Mesothelial cell of epicardium (in vitro differentiated cells): Measurements from ENCODE around the gene PTPRN2. TPM values are rescaled to one million over a fixed set of nuclear protein-coding genes. Genes with fewer than 3 reads are reported as not detected.

ENCODE experiments used
- DNase-seq, 2 experiments: peaks; one replicate each; pipeline ENCODE4 v3.0.0; 2021; ENCODE audit warnings: low spot score in 2 of 2; ENCODE audit not compliant: unreplicated experiment in 2 of 2
- H3K27ac Mint-ChIP-seq: 2 replicates; pipeline ENCODE4 v1.8.0; 2021; ENCODE audit warnings: mixed read lengths
- H3K27me3 Mint-ChIP-seq: 2 replicates; pipeline ENCODE4 v1.8.0; 2021; ENCODE audit warnings: low read depth, mixed read lengths
- H3K36me3 Mint-ChIP-seq: 2 replicates; pipeline ENCODE4 v1.8.0; 2021; ENCODE audit warnings: mixed read lengths
- H3K4me1 Mint-ChIP-seq: 2 replicates; pipeline ENCODE4 v1.8.0; 2021; ENCODE audit warnings: mixed read lengths
- H3K4me3 Mint-ChIP-seq: 2 replicates; pipeline ENCODE4 v1.8.0; 2021; ENCODE audit warnings: mild to moderate bottlenecking, moderate library complexity, mixed read lengths
- H3K9me3 Mint-ChIP-seq: 2 replicates; pipeline ENCODE4 v1.8.0; 2021; ENCODE audit warnings: mixed read lengths
- CTCF ChIP-seq: fragments of 200-600 bp; sonication (generic); IDR thresholded peaks from one replicate; pipeline ENCODE4 v1.5.0; 2021; ENCODE audit warnings: antibody characterized with exemption; ENCODE audit not compliant: unreplicated experiment
- total RNA-seq: library from RNA; stranded (reverse); gene quantifications from 3 replicates; pipeline ENCODE4 v1.2.1, GENCODE V29; 2021

The PTPRN2 gene
- total RNA-seq, 1 donor from 2014 or later = 2.2 TPM

- Mint-ChIP-seq H3K9me3 (peaks cover 6% of the 10 kb centered on the region), H3K27ac (no peak overlapping the region), H3K27me3 (peaks cover 20% of the 10 kb centered on the region), H3K4me3 (no peak overlapping the region), H3K36me3 (no peaks in the 10 kb centered on the region), H3K4me1 (peaks cover 3% of the 10 kb centered on the region)
- no peak for DNase-seq
- TF ChIP-seq CTCF = no peak
These were observed 117.3 kb downstream of the PTPRN2 start for GRCh38 chr7:158470336-158470735.

GRCh38 chr7:158469396-158470051 lies 118.1 kb downstream of the PTPRN2 start:
- Mint-ChIP-seq H3K9me3 (peaks cover 12% of the 10 kb centered on the region), H3K4me3 (no peak overlapping the region), H3K36me3 (no peaks in the 10 kb centered on the region), H3K4me1 (peaks cover 3% of the 10 kb centered on the region), H3K27ac (no peak overlapping the region), H3K27me3 (peaks cover 20% of the 10 kb centered on the region)
- DNase-seq = no peak
- TF ChIP-seq CTCF = no peak

GRCh38 chr7:158468700-158469296 lies 118.8 kb downstream of the PTPRN2 start:
- no peak for TF ChIP-seq CTCF
- Mint-ChIP-seq H3K27ac (no peak overlapping the region), H3K36me3 (no peaks in the 10 kb centered on the region), H3K9me3 (peaks cover 15% of the 10 kb centered on the region), H3K4me3 (no peak overlapping the region), H3K27me3 (peaks cover 20% of the 10 kb centered on the region), H3K4me1 (peaks cover 3% of the 10 kb centered on the region)
- no peak for DNase-seq

GRCh38 chr7:158468181-158468580 lies 119.4 kb downstream of the PTPRN2 start:
- TF ChIP-seq CTCF = no peak
- Mint-ChIP-seq H3K27me3 (peaks cover 18% of the 10 kb centered on the region), H3K9me3 (peaks cover 19% of the 10 kb centered on the region), H3K4me1 (peaks cover under 1% of the 10 kb centered on the region), H3K4me3 (no peak overlapping the region), H3K36me3 (no peaks in the 10 kb centered on the region), H3K27ac (no peak overlapping the region)
- DNase-seq = no peak

GRCh38 chr7:158467562-158467961 lies 120.1 kb downstream of the PTPRN2 start:
- Mint-ChIP-seq H3K9me3 (peaks cover 21% of the 10 kb centered on the region), H3K27ac (no peak overlapping the region), H3K4me3 (no peak overlapping the region), H3K27me3 (peaks cover 17% of the 10 kb centered on the region), H3K36me3 (no peaks in the 10 kb centered on the region), H3K4me1 (no peaks in the 10 kb centered on the region)
- no peak for TF ChIP-seq CTCF
- no peak for DNase-seq
